HG02943 (cell line): ENCODE results near the gene CLPX.
"Not testable (repeated sequence)": the region's sequence is repeated elsewhere in the genome, so short reads cannot be mapped to it uniquely, and the experiment has no call there.

Source experiments
- ATAC-seq: cut with Tn5 transposase; IDR thresholded peaks from one replicate; pipeline ENCODE4 v1.9.1; 2021; ENCODE audit warnings: mild to moderate bottlenecking, low read depth, moderate library complexity; ENCODE audit not compliant: unreplicated experiment

CLPX gene

GRCh38 chr15:65207280-65207840, 22.2 kb upstream of the CLPX start:
- no peak for ATAC-seq

- ATAC-seq: no peak
Observed at GRCh38 chr15:65206750-65207149, 21.6 kb upstream of the CLPX start.

- ATAC-seq: no peak
Observed at GRCh38 chr15:65204931-65205660, 20.0 kb upstream of the CLPX start.

- ATAC-seq: no peak
Observed at GRCh38 chr15:65204236-65204930, 19.2 kb upstream of the CLPX start.

GRCh38 chr15:65201918-65202317, 16.8 kb upstream of the CLPX start:
- no peak for ATAC-seq

- no peak for ATAC-seq
Observed at GRCh38 chr15:65198571-65198970, 13.4 kb upstream of the CLPX start.

- no peak for ATAC-seq
Observed at GRCh38 chr15:65197337-65197645, 12.1 kb upstream of the CLPX start.

- no peak for ATAC-seq
Observed at GRCh38 chr15:65196637-65197336, 11.6 kb upstream of the CLPX start.

- no peak for ATAC-seq
Observed at GRCh38 chr15:65195548-65195923, 10.4 kb upstream of the CLPX start.

- no peak for ATAC-seq
Observed at GRCh38 chr15:65194826-65195547, 9.8 kb upstream of the CLPX start.

- no peak for ATAC-seq
Observed at GRCh38 chr15:65192016-65192415, 6.9 kb upstream of the CLPX start.

- no peak for ATAC-seq
Observed at GRCh38 chr15:65189102-65189740, 4.1 kb upstream of the CLPX start.

GRCh38 chr15:65188472-65188871, 3.3 kb upstream of the CLPX start:
- not testable (repeated sequence) for ATAC-seq

GRCh38 chr15:65184305-65184867, 756 bp downstream of the CLPX start:
- peak; percentile 8 for ATAC-seq

GRCh38 chr15:65183865-65184159, 1.3 kb downstream of the CLPX start:
- ATAC-seq: no peak

- no peak for ATAC-seq
Observed at GRCh38 chr15:65182538-65182937, 2.6 kb downstream of the CLPX start.

GRCh38 chr15:65181582-65182353, 3.4 kb downstream of the CLPX start:
- not testable (repeated sequence) for ATAC-seq

- ATAC-seq: no peak
Observed at GRCh38 chr15:65180167-65180566, 5.0 kb downstream of the CLPX start.

- ATAC-seq: no peak
Observed at GRCh38 chr15:65177901-65178300, 7.2 kb downstream of the CLPX start.
